NB4 (cell line): ENCODE results near the gene MTMR10.

Source experiments
- DNase-seq: peaks from one replicate; pipeline ENCODE4 v3.0.0; 2010; ENCODE audit warnings: low read depth
- H3K4me3 ChIP-seq: one replicate; pipeline ENCODE4 v1.5.1; 2011; ENCODE audit warnings: mild to moderate bottlenecking, low read depth, low read length, moderate library complexity
- MYC ChIP-seq: IDR thresholded peaks from 2 replicates; pipeline ENCODE4 v1.6.1; 2011; ENCODE audit warnings: low read depth, low read length
- POLR2A ChIP-seq: IDR thresholded peaks from 2 replicates; pipeline ENCODE4 v1.6.1; 2011; ENCODE audit warnings: mild to moderate bottlenecking; ENCODE audit not compliant: insufficient read length; ENCODE audit errors: extremely low read depth
- TF ChIP-seq, protein P1 (sequence below): IDR thresholded peaks from one replicate; pipeline ENCODE4 v1.5.1; 2012; ENCODE audit warnings: low read depth, low read length
- TF ChIP-seq, protein P2 (sequence below): IDR thresholded peaks from 2 replicates; pipeline ENCODE4 v1.6.1; 2011; ENCODE audit warnings: low read depth, low read length

Gene MTMR10

DNA sequence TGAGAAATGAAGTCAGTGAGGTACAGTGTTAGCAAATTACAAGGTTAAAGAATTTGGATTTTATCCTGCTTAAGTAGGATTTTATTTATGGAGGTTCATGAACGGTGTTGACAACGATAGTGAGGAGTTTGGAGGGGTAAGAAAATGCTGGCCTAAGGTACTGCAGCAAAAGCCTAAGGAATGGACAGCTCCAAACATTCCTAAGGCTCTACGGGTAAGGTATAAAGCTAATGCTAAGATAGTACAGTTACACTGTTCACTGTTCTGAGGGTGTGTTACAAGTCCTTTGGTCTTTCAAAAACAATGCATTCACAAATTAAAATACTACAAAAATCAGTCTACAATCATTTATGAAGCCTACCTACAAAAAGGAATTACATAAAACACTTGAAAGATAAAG lies 7.3 kb downstream of the MTMR10 start:
- TF ChIP-seq, protein P1, sequence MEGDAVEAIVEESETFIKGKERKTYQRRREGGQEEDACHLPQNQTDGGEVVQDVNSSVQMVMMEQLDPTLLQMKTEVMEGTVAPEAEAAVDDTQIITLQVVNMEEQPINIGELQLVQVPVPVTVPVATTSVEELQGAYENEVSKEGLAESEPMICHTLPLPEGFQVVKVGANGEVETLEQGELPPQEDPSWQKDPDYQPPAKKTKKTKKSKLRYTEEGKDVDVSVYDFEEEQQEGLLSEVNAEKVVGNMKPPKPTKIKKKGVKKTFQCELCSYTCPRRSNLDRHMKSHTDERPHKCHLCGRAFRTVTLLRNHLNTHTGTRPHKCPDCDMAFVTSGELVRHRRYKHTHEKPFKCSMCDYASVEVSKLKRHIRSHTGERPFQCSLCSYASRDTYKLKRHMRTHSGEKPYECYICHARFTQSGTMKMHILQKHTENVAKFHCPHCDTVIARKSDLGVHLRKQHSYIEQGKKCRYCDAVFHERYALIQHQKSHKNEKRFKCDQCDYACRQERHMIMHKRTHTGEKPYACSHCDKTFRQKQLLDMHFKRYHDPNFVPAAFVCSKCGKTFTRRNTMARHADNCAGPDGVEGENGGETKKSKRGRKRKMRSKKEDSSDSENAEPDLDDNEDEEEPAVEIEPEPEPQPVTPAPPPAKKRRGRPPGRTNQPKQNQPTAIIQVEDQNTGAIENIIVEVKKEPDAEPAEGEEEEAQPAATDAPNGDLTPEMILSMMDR = no peak
- TF ChIP-seq MYC = no peak
- TF ChIP-seq, protein P2, sequence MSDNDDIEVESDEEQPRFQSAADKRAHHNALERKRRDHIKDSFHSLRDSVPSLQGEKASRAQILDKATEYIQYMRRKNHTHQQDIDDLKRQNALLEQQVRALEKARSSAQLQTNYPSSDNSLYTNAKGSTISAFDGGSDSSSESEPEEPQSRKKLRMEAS = no peak
- no peak for TF ChIP-seq POLR2A
- DNase-seq = no peak
- H3K4me3 ChIP-seq = no peak overlapping the region

DNA sequence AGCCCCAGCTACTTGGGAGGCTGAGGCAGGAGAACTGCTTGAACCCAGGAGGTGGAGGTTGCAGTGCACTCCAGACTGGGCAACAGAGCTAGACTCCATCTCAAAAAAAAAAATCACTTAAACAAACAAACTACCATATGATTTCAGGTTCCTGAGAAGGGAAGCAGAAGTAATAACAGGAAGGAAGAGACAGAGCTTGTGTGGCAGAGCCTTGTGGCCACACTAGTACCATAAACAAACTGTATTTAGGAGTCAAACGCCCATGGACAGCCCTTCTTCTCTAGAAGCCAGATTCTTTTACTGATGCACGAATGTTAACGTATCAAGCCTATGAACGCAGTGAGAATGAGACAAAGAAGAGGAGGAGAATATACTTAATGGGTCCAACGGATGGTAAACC lies 12.0 kb downstream of the MTMR10 start:
- peak; percentile 34 for DNase-seq
- TF ChIP-seq POLR2A (no peak), MYC (no peak)
- TF ChIP-seq, protein P2 = no peak
- TF ChIP-seq, protein P1 = no peak

DNA sequence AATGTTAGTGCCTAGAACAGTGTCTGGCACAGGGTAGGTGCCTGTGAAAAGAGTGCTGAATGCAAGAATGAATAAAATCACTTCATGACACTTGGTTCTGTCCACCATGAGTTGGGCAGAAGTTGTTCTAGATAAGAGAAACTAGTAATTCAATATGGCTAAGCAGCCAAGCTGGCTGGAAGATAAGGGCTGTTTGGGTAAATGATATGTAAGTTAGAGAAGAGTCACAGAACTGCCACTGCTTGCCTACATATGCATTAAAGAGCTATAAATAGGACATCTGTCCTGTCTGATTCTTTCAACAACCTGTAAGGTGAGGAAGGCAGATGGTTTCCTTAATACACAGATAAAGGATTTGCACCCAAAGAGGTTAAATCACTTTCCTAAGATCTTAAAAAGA lies 13.1 kb downstream of the MTMR10 start:
- no peak for DNase-seq
- no peak overlapping the region for H3K4me3 ChIP-seq
- no peak for TF ChIP-seq POLR2A
- TF ChIP-seq MYC = no peak
- TF ChIP-seq, protein P1 = no peak

More for the DNA sequence above, 12.0 kb downstream of the MTMR10 start:
- H3K4me3 ChIP-seq = no peak overlapping the region

DNA sequence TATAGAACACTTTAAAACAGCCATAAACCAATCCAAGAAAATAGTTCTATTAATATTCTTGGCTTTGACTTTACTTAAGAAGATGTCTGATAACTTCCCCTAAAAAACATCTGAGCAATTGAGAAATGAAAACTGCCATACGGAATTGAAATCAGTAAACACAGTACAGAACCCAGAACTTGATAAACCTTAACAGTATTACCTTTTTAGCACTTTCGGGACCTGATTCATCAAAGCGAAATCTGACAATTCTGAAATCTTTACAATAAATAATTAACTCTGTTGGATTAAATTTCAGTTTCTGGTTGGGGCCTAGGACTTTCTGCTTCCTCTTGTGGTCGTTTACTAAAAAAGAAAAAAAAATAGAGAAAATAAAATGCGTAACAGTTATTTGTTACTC lies 17.3 kb downstream of the MTMR10 start:
- DNase-seq = no peak
- H3K4me3 ChIP-seq = no peak overlapping the region
- TF ChIP-seq, protein P2 = no peak
- TF ChIP-seq MYC = no peak

DNA sequence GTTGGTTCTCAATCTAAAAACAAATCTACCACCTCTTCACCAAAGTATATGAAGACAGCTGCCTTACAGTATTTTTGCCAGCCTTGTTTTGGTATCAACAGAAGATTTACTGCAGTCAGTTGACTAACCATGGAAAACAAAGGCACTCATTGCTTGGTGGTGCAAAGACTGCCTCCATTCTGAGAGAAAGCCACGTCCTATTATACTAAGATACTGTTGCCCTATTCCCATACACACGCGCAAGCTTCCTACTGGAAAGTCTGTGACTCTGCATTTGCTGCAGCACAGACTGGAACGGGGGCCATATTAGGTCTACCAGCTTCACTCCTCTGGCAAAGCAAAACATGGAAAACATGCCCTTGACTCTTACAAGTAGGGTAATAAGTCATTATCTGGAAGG lies 18.0 kb downstream of the MTMR10 start:
- H3K4me3 ChIP-seq = no peak overlapping the region
- no peak for DNase-seq
- no peak for TF ChIP-seq MYC
- no peak for TF ChIP-seq POLR2A
- TF ChIP-seq, protein P1 = no peak
- TF ChIP-seq, protein P2 = no peak

DNA sequence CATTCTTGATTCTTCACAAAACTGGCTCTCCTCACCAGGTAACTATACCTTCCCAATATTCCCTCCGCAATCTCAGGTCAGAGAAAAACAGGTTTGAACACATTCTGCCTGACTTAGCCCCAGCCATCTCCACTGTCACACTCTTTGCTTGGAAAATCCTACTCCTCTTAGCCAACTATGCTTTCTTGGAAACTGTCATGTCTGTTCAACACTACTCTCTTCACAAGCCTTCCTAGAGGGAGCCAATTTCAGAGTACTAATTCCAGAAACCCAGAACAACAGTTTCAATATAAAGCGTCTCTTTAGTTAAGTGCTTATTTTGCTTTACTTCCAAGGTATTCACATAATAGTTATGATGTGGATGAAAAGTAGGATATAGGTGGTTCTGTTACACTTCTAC lies 21.7 kb downstream of the MTMR10 start:
- TF ChIP-seq POLR2A = no peak
- TF ChIP-seq, protein P2 = no peak
- TF ChIP-seq MYC = no peak
- TF ChIP-seq, protein P1 = no peak
- no peak overlapping the region for H3K4me3 ChIP-seq
- no peak for DNase-seq
